ENCODE measurements around the gene NCAM2. TPM values are rescaled to one million over a fixed set of nuclear protein-coding genes. Genes with fewer than 3 reads are reported as not detected.

NCAM2 gene
- total RNA-seq, 1 donor from 2014 or later: 1.3 TPM

DNA sequence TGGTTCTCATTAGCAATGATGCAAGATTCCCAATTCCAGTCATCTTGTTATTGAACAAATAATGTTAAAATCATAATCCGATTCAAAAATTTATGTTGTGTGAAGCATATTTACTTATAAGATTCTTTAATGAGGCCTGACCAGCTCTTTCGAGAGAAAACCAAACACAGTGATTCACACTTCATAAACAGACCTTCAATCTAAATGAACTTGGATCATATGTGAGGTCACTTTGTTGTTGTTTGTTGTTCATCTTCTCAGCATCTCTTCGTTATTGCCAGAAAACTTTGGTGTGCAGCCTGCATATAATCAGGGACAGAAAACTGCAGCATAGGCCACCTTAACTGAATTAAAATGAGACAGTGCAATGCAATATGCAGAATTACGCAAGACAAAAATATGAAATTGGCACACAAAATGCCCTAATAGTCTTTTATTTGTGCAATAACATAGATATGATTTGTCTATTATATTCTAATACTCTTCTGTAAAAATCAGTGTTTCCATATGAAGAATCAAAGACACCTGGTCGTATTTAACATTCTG, 30.1 kb downstream of the NCAM2 start:
- TF ChIP-seq, protein P1, sequence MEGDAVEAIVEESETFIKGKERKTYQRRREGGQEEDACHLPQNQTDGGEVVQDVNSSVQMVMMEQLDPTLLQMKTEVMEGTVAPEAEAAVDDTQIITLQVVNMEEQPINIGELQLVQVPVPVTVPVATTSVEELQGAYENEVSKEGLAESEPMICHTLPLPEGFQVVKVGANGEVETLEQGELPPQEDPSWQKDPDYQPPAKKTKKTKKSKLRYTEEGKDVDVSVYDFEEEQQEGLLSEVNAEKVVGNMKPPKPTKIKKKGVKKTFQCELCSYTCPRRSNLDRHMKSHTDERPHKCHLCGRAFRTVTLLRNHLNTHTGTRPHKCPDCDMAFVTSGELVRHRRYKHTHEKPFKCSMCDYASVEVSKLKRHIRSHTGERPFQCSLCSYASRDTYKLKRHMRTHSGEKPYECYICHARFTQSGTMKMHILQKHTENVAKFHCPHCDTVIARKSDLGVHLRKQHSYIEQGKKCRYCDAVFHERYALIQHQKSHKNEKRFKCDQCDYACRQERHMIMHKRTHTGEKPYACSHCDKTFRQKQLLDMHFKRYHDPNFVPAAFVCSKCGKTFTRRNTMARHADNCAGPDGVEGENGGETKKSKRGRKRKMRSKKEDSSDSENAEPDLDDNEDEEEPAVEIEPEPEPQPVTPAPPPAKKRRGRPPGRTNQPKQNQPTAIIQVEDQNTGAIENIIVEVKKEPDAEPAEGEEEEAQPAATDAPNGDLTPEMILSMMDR (IDR thresholded peaks at IDR 0.05; ENCODE audit: insufficient read depth, low read length, severe bottlenecking): no peak
- H3K4me3 ChIP-seq (ENCODE audit: low read depth, low read length): no peak overlapping the region
- no peaks in the 10 kb centered on the region for H3K36me3 ChIP-seq (ENCODE audit: control insufficient read depth, insufficient read depth, low read length)
- no peaks in the 10 kb centered on the region for H3K27me3 ChIP-seq (ENCODE audit: control insufficient read depth, insufficient read depth, low read length)
- FAIRE-seq: no peak
- DNase-seq (ENCODE audit: low read depth): no peak

DNA sequence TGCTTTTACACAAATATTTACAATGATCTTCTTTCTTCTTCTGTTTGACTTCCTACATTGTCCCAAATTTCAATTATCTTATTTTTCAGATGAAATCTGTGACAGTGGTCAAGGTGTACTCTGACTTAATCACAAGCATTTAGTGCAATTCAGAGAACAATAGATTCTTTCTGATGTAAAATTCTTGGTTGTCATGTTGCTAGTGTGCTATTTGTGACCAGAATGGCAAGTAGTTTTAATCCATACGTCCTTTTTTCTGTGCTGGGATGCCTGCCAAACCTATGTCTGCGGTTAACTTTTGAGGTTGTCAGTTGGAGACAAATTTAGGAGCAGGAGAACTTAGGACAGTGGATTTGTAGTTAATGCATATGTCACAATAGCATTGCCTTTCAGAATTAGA, 31.0 kb downstream of the NCAM2 start:
- Histone ChIP-seq H3K4me3 (ENCODE audit: low read depth, low read length) (no peak overlapping the region), H3K36me3 (ENCODE audit: control insufficient read depth, insufficient read depth, low read length) (no peaks in the 10 kb centered on the region), H3K27me3 (ENCODE audit: control insufficient read depth, insufficient read depth, low read length) (no peaks in the 10 kb centered on the region)
- DNase-seq (ENCODE audit: low read depth): no peak
- TF ChIP-seq, protein P1 (IDR thresholded peaks at IDR 0.05; ENCODE audit: insufficient read depth, low read length, severe bottlenecking): no peak
- FAIRE-seq: no peak

DNA sequence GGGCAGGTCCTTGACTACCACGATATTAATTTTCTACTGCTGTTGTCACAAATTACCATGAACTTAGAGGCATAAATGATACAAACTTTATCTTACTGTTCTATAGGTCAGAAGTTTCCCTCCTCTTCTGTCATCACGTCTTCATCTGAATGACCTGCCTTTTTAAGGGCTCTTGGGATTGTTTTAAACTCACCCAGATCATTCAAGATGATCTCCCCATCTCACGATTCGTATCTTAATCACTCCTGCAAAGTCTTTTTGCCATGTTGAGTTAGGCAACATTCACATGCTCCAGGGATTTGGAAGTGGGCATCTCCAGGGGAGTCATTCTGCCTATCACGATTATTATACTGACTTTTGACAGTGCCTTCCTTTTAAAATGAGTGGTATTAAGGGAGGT, 32.1 kb downstream of the NCAM2 start:
- no peak overlapping the region for H3K4me3 ChIP-seq (ENCODE audit: low read depth, low read length)
- TF ChIP-seq, protein P1 (IDR thresholded peaks at IDR 0.05; ENCODE audit: insufficient read depth, low read length, severe bottlenecking): no peak
- DNase-seq (ENCODE audit: low read depth): no peak
- H3K27me3 ChIP-seq (ENCODE audit: control insufficient read depth, insufficient read depth, low read length): no peaks in the 10 kb centered on the region
- H3K36me3 ChIP-seq (ENCODE audit: control insufficient read depth, insufficient read depth, low read length): no peaks in the 10 kb centered on the region
- no peak for FAIRE-seq

DNA sequence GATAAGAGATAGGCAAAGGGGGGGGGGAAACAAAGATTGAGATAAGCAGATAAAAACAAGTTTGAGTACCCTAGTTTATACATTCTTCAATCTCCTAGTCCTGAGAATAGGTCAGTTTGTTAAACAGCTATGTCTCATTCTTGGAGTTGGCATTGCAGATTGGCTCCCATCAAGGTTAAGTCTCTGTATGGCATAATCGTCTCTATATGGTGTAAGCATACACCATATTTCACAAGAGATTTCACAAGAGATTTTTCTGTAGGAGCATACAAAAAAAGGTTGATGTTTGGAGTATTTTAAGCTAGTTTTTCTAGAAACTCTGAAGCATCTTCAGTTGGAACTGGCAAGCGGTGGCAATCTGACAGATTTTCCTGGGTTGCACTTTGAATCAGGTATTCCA, 35.8 kb downstream of the NCAM2 start:
- FAIRE-seq (no peak), DNase-seq (ENCODE audit: low read depth) (no peak)

DNA sequence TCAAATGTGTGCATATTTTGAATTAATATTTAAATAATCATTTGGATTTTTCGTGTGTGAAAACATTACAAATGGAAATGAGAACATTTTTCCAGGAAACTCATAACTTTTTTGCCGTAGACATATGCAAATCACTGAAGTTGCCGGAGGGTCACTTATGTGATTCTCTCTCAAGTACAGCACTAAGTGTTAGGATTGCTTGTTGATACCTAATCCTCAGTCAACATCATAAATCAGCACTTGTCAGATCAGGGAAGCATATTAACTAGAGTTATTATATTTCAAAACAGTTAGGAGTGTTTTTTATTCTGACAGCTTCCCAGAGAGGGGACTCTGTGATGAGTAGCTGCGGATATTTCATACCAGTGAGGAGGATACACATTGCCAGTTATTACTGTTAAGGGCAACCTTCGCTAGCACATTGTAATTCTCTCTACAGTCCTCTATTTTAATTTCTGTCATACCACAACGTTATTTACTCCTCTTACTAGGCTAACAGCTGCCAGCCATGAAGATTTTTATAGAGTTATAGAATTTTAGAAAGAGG, 41.5 kb downstream of the NCAM2 start:
- TF ChIP-seq, protein P1 (IDR thresholded peaks at IDR 0.05; ENCODE audit: insufficient read depth, low read length, severe bottlenecking): no peak
- H3K27me3 ChIP-seq (ENCODE audit: control insufficient read depth, insufficient read depth, low read length): no peaks in the 10 kb centered on the region
- no peak overlapping the region for H3K4me3 ChIP-seq (ENCODE audit: low read depth, low read length)
- no peak for FAIRE-seq
- no peaks in the 10 kb centered on the region for H3K36me3 ChIP-seq (ENCODE audit: control insufficient read depth, insufficient read depth, low read length)
- DNase-seq (ENCODE audit: low read depth): no peak

More for the DNA sequence above, 35.8 kb downstream of the NCAM2 start:
- Histone ChIP-seq H3K27me3 (ENCODE audit: control insufficient read depth, insufficient read depth, low read length) (no peaks in the 10 kb centered on the region), H3K4me3 (ENCODE audit: low read depth, low read length) (no peak overlapping the region), H3K36me3 (ENCODE audit: control insufficient read depth, insufficient read depth, low read length) (no peaks in the 10 kb centered on the region)
- TF ChIP-seq, protein P1 (IDR thresholded peaks at IDR 0.05; ENCODE audit: insufficient read depth, low read length, severe bottlenecking): no peak

DNA sequence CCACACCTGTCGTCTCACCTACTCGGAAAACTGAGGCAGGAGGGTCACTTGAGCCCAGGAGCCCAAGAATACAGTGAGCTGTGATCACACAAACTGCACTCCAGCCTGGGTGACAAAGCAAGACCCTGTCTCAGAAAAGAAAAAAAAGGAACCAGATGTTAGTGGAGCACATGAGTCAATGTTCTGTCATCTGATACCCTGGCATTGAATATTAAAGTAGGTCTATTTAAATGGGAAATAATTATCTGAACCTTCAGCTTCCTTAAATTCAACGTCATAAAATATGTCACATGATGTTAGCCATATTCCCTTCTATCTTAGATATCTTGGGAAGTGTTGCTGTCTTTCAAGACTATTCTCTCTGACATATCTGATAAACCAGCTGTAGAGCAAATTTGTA, 47.3 kb downstream of the NCAM2 start:
- TF ChIP-seq, protein P1 (IDR thresholded peaks at IDR 0.05; ENCODE audit: insufficient read depth, low read length, severe bottlenecking): no peak
- no peak for FAIRE-seq
- no peak for DNase-seq (ENCODE audit: low read depth)
- Histone ChIP-seq H3K4me3 (ENCODE audit: low read depth, low read length) (no peak overlapping the region), H3K27me3 (ENCODE audit: control insufficient read depth, insufficient read depth, low read length) (no peaks in the 10 kb centered on the region), H3K36me3 (ENCODE audit: control insufficient read depth, insufficient read depth, low read length) (no peaks in the 10 kb centered on the region)
